Iris pigment epithelial cell (primary cell): ENCODE measurements around the gene NFIB.

Source experiments
- DNase-seq: peaks from one replicate; pipeline ENCODE4 v3.0.0-alpha.2; 2011; ENCODE audit warnings: low read depth

NFIB gene

DNA sequence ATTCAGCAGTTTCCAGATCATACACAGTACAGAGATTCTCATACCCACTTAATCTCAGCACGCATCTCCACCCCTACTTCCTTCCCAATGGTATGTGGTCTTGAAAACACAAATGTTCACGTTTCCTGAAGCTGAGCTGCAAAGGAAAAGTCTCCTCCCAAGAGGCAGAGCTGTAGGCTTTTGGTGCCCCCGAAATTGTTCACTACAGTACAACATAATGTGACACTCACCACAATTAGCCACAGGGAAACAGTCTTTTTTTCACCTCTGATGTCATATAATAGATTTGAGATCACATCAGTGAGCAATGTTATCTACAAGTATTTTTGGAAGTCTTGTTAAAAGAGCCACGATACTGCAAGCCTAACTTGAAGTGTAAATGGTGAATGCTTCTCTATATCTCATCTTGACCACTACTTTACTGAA lies 40.2 kb downstream of the NFIB start:
- peak; percentile 59 for DNase-seq

DNA sequence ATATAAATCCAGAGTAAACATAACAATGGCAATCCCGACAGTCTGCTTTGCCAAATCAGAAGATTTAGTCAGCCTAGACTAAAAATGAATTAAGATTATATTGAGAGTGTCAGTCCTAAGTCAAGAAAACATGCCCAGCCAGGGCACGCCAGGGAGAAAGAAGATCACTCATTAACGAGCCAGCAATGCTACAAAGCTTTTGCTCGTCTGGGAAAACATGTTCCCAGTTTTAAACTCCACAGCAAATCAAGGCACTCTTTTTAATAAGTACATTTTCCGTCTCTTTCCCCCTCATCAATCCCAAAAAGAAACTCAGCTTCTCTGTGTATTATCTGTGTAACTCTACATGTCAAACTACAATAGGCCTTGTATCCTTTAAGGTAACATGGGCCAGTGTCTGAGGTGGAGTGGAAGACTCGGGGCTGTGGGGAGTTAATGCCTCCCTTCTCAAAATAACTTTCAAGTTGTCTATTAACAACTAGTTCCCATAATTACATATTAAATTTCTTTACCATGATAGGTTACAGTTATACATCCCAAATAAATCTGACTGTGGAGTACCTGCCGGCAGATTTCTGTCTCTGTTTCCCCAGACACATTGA lies 40.9 kb downstream of the NFIB start:
- no peak for DNase-seq

DNA sequence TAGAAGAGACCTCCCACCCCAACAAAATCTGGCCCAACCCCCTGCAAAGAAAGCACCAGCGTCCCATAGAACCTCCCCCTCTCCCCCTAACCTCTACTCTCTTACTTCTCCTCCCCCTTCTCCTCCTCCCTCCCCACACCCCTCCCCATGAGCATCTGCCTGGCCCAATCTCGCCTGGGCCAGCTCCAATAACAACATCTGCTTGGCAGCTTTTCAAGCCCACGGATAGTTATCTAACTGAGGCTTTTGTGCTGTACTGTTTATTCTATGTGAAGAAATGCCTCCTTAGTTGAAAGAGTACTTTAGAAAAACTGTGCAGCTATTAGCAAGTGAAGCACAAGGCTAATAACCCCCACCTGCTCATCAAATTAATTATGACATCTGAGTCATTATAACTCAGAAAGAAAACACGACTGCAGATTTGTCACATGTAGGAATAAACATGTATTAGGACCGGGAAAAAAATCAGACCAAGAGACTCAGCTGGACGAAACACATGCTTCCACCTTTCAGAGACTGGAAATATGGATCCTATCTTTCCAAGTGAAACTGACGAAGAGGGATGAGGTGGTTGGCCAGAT lies 42.8 kb downstream of the NFIB start:
- DNase-seq = peak; percentile 85

DNA sequence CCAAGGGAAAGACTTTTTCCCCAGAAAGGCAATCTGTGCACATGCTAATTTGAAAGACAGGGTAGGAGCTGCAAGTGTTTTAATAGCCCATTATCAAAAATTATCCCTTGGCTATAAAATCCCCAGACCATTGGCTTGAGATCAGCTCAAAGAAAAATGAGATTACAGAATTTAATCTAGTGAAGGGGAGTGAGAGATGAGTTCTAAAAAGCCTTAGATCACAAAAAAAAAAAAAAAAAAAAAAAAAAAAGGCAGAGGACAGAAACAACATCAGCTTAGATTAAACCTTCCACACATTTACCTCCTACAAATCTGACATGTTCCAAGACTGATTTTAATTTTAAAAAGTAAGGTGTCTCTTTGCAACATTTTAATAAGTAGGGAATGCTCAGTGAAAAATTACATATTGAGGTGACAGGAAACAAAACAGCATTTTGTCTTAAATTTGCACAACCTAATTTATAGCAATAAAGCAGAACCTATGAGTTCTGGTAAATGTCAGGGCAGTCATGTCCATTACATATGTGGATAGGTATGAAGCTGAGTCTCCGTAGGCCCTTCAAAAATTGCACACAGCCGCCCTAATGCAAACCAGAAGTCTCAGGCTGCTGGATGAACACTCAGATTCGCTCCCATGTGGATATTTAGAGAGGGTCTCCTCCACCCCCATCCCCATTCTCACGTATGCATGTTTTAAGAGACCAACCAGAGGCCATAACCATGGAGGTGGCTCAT lies 43.4 kb downstream of the NFIB start:
- peak; percentile 57 for DNase-seq

DNA sequence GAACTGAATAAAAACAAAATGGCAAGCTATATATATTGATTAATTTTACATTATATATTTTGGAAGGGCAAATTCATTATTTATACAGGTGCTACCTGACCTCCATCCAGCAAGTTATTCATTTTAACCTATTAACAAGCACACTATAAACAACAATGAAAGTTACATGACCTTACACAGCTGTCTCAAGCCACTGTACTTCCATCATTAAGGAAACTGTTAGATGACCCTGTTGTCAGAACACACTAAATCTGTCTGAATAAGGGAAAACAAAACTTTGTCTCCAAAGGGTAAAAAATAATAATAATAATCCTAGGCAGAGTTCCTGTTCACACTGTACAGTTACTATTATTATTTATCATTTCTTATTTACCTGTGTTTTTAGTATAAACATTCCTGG lies 44.0 kb downstream of the NFIB start:
- DNase-seq = no peak

DNA sequence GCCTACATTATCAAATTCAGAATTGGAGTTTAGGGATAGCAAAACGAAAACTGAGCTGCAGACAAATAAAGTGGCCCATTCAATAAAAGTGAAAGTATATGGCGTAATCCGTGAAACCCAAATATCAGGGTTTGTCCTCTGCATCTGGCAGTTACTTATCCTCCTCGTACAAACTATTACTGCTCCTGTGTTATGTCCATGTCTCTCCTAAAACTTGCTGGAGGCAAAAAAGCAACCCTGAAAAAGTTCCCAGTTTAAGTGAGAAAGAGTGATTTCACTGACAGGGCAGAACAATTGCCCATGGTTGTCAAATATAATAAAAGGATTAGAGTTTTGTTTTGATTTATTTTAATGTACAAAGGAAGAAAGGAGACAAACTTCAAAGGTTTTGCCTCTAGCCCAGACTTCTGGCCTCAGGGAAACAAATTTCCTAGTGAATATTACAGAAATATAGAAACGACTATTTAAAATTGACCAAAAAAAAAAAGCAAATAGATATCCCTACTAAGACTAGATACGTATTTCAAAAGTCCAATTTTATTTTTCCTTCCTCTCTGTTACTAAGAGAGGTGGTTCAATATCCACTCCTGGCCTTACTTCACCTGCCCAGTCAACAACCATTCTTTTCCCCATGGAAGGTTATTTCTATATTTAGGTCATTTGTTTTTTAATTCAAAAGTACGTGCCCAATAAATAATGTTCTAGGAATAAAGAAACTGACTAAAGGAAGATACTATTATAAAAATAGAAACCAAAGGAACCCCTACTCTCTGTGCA lies 50.0 kb downstream of the NFIB start:
- no peak for DNase-seq

DNA sequence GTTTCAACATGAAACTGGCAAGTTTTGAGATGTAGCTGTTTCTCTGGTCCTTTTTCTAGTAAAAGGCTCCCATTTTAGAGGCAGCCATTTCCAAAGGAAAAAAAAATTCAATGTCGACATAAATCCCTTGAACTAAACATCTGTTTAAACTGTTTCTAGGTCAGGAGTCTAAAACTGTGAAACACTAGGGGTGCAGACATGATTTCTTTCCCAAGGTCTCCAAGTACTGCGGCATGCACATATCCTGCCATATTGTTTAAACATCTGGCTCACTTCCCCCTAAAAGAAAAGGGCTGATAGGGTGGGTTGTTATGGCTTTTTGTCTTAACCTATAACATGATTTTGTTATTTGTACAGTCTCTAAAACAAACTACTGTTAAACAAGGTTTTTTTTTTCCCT lies 51.1 kb downstream of the NFIB start:
- DNase-seq = no peak

DNA sequence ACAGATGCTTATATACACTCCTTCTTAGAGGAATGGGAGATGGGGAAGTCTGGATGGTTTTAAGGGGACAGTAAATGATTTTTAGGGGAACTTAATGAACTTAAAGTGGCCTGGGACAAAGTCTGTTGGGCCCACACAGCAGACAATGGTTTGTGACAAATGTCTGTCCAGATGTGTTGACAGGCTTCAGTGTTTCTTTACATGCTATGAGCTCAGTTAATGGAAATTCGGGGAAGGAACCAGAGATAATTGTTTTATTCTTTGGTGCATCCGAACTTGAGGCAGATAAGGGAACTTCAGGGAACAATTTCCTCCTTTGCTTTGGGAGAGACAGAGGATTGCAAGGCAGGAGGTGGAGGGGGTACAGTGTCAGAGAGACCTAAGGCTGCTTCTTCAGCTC lies 52.3 kb downstream of the NFIB start:
- DNase-seq = no peak

DNA sequence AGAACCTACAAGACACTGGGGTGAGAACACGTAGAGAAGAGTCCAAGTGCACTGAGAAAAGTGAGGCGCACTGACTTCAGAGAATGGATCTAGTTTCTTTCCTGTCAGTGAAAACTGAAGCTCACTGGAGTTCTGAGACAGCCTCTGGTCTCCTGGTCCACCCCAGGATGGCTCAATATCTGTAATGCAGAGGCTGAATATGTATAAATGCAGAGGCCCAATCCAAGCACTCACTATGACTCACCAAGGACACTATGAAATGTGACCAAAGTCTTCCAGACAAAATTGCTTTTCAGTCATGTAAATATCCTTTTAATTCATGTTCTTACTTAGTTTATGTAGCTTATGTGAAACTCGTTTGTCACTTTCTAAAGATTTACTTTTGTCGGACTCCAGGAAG lies 53.8 kb downstream of the NFIB start:
- DNase-seq = peak; percentile 54

DNA sequence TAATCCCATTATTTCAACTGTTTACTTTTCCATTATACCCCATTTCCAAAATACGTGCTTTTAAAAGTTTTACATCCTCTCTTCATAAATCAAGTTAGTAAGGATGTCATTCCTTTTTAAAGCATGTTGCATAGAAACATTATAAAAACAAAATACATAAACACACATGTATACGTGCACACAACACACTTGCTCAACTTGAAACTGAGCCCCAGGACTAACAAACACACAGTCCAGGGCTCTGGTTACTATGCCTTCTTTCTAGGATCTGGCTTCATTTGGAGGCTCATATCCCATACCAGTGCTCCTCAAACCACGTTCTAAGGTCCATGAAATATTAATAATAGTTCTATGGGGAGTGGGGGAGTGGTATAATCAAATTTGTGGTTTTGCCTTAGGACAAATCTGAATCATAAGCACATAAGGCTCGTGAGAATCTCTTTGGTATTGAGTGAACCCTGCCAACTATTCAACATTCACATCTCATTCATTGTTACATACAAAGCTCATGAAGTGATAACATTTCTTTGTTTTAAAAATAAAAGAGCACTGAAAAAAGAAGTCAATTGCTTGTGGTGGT lies 55.2 kb downstream of the NFIB start:
- DNase-seq = peak; percentile 89

DNA sequence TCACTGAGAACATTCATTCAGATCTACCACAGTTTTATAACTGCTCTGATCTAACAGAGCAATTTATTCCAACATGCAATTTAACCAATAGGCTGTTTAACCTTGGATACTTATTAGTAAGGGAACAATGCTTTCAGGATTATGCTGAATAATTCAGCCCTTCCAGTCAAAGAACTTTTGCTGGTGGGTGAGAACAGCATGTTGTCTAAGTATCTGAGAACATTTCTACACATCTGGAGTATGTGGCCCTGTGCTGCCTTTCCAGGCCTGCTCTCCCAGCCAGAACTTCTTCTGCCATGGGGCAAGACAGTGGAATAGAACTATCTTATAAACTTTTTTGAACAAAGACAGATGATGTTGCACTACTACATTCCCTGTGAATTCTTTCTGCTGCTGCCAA lies 55.8 kb downstream of the NFIB start:
- DNase-seq = no peak

DNA sequence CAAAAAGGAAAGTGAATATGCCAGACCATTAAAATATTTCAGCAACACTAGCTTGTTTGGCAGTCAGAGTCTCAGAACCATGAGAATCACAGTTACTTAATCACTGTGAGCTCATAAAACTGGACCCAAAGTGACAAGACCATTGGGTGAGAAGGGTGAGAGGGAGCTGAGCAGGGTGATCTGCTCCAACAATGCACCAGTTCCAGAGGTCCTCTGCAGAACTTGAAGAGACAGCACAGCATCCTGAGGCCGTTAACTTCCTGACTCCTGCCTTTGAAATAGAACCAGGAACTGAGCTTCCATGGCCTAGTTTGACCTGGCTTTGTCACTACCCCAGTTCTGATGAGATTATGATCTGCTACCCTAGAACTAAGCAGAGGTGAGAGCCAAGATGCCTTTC lies 57.4 kb downstream of the NFIB start:
- peak; percentile 31 for DNase-seq

DNA sequence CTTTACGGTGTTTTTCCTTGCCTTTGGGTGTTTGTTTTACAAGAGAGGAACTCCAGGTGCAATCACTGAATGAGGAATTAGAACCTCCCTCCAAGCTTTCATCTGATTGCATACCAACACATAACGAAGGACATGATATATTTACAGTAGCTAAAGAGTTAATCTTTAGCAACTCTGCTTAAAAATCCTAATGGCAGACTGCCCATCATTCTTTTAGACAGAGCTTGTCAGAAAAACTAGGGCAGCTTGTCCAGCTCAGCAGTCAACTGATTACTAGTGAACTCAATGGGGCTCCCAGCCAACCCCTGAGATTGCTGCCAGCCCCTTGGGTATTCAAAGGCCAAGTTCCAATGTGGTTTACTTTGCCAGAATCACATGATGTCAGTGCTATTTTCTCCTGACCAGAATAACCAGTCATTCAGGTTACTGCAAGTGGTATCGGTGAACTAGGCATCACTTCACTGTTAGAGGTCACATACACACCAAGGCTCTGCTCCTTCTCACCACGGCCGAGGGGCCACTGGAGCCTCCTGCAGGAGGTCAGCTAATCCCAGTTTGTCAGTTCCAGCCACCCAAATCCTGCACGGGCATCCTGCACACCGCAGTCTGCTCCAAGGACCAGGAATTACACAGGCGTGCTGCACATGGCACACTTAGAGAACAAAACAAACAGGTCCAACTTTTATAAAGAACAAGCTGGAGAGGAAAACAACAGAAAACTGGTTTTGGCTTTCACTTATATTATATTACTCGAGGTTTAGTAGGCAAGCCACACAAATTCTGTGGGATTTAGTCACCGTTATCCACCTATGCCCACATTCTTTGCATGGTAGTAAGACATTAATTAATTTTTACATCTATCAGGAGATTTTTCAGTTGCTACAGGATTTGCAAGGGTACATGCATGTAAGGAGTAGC lies 62.5 kb downstream of the NFIB start:
- peak; percentile 91 for DNase-seq

DNA sequence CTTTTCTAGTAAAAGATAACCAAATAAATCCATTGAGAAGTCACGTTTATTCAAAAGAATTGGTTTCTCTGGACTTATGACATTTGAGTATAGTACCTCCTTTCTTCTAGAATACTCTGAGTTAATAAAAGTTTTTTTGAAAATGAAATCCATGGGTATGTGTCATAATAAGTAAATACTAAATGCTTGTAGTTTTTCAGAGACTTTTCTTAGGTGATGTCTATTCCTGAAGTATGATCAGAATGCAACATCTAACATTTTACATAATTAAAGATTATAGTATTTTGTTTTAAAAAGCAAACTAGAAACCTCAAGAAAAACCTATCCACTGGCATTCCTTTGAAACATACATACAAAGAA lies 63.2 kb downstream of the NFIB start:
- DNase-seq = peak; percentile 56

DNA sequence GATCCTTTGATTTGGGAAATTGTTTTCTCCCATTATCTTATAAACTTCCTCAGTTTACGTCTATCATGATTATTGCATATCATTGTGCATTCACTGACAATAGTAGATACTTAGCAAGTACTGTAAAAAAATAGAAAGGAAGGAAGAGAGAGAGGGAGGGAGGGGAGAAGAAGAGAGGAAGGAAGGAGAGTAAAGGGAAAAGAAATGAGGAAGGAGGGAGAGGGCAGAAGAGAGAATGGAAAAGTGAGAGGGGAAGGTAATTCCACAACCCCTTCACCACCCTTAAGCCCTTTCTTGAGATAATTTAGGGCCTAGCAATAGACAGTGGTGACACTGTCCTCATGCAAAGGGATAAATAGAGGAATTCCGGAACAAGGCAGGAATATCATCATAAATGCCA lies 64.4 kb downstream of the NFIB start:
- DNase-seq = no peak

DNA sequence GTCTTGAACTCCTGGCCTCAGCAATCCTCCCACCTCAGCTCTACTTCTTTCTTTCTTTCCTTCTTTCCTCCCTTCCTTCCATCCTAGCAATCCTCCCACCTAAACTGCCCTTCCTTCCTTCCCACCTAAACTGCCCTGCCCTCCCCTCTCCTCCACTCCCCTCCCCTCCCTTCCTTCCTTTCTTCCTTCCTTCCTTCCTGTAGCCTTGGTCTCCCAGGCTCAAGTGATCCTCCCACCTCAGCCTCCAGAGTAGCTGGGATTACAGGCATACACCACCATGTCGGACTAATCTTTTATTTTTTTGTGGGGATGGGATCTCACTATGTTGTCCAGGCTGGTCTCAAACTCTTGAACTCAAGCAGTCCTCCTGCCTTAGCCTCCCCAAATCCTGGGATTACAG lies 65.8 kb downstream of the NFIB start:
- no peak for DNase-seq

DNA sequence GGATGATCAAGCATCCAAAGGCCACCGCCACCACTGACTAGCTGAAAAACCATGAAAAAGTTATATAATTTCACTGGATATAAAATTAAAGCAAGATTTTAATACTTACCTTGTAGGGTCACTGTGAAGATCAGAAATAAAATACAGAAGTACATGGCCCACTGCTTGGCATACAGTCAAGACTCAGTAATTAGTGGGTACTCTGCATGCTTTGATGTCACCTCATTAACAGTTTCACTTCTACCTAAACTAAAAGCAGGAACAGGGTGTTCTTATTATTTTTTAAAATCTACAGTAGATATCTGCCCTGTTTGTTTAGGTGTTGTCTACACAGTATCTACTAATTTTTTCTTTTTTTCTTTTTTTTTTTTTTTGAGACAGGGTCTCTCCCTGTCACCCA lies 66.4 kb downstream of the NFIB start:
- no peak for DNase-seq

DNA sequence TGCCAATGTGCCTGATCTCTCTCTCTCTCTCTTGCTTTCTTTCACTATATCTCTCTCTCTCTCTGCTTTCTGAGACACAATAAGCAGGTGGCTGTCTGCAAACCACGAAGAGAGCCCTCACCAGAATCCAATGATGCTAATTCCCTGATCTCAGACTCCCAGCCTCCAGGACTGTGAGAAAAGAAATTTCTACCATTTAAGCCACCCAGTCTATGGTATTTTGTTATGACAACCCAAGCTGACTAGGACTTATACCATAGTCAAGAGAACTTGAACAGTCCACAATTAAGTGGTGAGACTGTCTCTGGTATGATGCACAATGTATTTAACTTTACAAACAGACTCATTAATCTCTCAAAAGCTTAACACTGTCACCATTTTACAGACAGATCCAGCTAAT lies 67.0 kb downstream of the NFIB start:
- DNase-seq = peak; percentile 31

DNA sequence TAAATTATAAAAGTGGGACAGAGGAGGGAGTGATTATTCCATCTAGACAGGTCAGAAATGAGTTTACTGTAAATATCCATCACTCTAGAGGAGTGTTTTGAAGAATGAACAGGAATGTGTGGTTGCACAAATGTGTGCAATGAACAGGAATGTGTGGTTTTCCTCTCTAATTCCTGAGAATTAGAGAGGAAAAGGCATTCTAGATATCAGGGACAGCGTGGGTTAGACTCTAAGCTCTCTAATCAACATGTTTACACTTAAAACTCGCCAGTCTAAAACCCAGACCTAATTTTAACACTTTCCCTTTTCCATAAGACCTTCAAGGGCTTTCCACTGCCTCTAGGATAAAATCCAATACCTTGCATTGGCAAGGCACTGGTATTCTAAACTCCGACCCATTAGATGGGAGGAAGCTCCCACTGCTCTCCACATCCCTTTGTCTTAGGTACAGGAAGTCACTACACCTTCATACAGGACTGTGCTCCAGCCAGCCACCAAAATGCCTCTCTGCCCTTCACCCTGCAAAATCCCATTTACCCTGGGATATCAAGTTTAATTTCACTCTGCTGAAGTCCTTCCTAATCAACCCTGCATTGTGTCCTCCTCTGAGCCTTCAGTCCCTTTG lies 67.9 kb downstream of the NFIB start:
- DNase-seq = peak; percentile 86

DNA sequence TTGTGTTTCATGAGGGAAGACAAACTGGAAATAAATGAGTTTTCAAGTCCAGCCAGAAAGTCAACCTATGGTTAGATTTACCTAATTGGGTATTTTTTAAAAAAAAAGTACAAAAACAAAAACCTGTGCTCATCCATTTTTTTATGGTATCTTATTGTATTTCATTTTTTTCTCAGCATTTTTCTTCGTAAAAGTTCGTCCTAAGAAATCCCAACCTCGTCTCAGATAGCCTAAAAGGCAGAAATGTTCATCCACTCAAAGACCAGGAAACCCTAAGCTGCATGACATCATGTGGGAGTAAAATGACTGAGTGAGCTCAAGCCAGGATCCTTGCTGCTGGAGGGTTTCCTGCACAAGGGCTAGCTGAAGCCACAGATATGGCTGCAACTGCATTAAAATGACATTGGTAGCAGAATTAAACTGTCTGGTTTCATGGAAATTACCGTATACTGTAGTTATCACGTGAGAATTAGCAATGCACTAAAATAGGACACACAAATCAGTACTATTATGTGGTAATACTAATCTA lies 70.4 kb downstream of the NFIB start:
- peak; percentile 52 for DNase-seq
